Epithelial cell of proximal tubule (primary cell): ENCODE results near the gene MAP7D1. TPM values are rescaled to one million over a fixed set of nuclear protein-coding genes. Genes with fewer than 3 reads are reported as not detected.

Experiments
- DNase-seq: peaks from one replicate; pipeline ENCODE4 v3.0.0-alpha.2; 2011; ENCODE audit warnings: low read depth
- H3K4me3 ChIP-seq: 2 replicates; pipeline ENCODE4 v1.5.1; 2011; ENCODE audit warnings: low read depth, mild to moderate bottlenecking, low read length
- total RNA-seq: library from RNA; depleted of rRNA; stranded (reverse); fragments of >200 nt; gene quantifications from 2 replicates; pipeline ENCODE4 v1.2.3, GENCODE V29; 2015
- TF ChIP-seq, protein P1 (sequence below): conservative IDR thresholded peaks from 2 replicates; pipeline ENCODE4 v1.5.1; 2012; ENCODE audit warnings: low read depth, mild to moderate bottlenecking, low read length

Gene MAP7D1
- total RNA-seq, 1 donor from 2014 or later: 280 TPM

GRCh38 chr1:36134505-36135329 is 21.2 kb upstream of the MAP7D1 start:
- TF ChIP-seq, protein P1, sequence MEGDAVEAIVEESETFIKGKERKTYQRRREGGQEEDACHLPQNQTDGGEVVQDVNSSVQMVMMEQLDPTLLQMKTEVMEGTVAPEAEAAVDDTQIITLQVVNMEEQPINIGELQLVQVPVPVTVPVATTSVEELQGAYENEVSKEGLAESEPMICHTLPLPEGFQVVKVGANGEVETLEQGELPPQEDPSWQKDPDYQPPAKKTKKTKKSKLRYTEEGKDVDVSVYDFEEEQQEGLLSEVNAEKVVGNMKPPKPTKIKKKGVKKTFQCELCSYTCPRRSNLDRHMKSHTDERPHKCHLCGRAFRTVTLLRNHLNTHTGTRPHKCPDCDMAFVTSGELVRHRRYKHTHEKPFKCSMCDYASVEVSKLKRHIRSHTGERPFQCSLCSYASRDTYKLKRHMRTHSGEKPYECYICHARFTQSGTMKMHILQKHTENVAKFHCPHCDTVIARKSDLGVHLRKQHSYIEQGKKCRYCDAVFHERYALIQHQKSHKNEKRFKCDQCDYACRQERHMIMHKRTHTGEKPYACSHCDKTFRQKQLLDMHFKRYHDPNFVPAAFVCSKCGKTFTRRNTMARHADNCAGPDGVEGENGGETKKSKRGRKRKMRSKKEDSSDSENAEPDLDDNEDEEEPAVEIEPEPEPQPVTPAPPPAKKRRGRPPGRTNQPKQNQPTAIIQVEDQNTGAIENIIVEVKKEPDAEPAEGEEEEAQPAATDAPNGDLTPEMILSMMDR: peak; percentile 69
- no peak for DNase-seq
- H3K4me3 ChIP-seq: no peak overlapping the region

- TF ChIP-seq, protein P1: no peak
- no peak for DNase-seq
- H3K4me3 ChIP-seq: no peak overlapping the region
Measured at GRCh38 chr1:36135330-36135667, 20.7 kb upstream of the MAP7D1 start.

GRCh38 chr1:36135796-36136195 is 20.2 kb upstream of the MAP7D1 start:
- TF ChIP-seq, protein P1: no peak
- H3K4me3 ChIP-seq: no peak overlapping the region
- no peak for DNase-seq

GRCh38 chr1:36136535-36136934 is 19.4 kb upstream of the MAP7D1 start:
- no peak for DNase-seq
- TF ChIP-seq, protein P1: no peak
- no peak overlapping the region for H3K4me3 ChIP-seq

- TF ChIP-seq, protein P1: no peak
- no peak overlapping the region for H3K4me3 ChIP-seq
- DNase-seq: no peak
Measured at GRCh38 chr1:36137226-36137625, 18.7 kb upstream of the MAP7D1 start.

- no peak overlapping the region for H3K4me3 ChIP-seq
- TF ChIP-seq, protein P1: no peak
- no peak for DNase-seq
Measured at GRCh38 chr1:36137776-36138175, 18.2 kb upstream of the MAP7D1 start.

- TF ChIP-seq, protein P1: no peak
- DNase-seq: no peak
- no peak overlapping the region for H3K4me3 ChIP-seq
Measured at GRCh38 chr1:36139521-36139920, 16.4 kb upstream of the MAP7D1 start.
